Measurements from ENCODE around the gene SLFNL1. TPM values are rescaled to one million over a fixed set of nuclear protein-coding genes. Genes with fewer than 3 reads are reported as not detected.

Gene SLFNL1
- 0.59 and 0.72 TPM in 2 replicates for total RNA-seq

- H3K36me3 ChIP-seq (ENCODE audit: insufficient read depth, low read length): peaks cover 12% of the 10 kb centered on the region
- no peak within 1 kb of the TSS for H2AFZ ChIP-seq (ENCODE audit: low read length)
- no peak for DNase-seq (ENCODE audit: insufficient read length, low spot score, missing footprints)
Measured at GRCh38 chr1:41021526-41022308, at the start of gene SLFNL1. Gene SLFNL1, minus strand, starts transcription at chr1:41021725. Its CDS starts 1,065 bp downstream, at chr1:41020660.

GRCh38 chr1:41056907-41057306 is 35.4 kb upstream of the SLFNL1 start:
- Histone ChIP-seq H3K27me3 (ENCODE audit: insufficient read depth, low read length) (no peaks in the 10 kb centered on the region), H4K20me1 (ENCODE audit: insufficient read depth, low read length) (no peaks in the 10 kb centered on the region), H3K9me3 (ENCODE audit: low read depth, low read length) (no peaks in the 10 kb centered on the region), H3K4me3 (ENCODE audit: insufficient read depth, low read length) (no peak overlapping the region), H3K4me1 (ENCODE audit: insufficient read depth, low read length) (no peaks in the 10 kb centered on the region), H3K27ac (ENCODE audit: low read depth, low read length) (no peak overlapping the region), H3K36me3 (ENCODE audit: insufficient read depth, low read length) (no peaks in the 10 kb centered on the region), H3K79me2 (ENCODE audit: insufficient read depth, low read length) (no peaks in the 10 kb centered on the region), H3K4me2 (ENCODE audit: insufficient read depth, low read length) (no peak overlapping the region), H2AFZ (ENCODE audit: low read length) (no peak overlapping the region)
- no peak for TF ChIP-seq CTCF (IDR thresholded peaks at IDR 0.05; ENCODE audit: extremely low read depth, low read depth, low read length)
- no peak for DNase-seq (ENCODE audit: insufficient read length, low spot score, missing footprints)

More at GRCh38 chr1:41021526-41022308, at the start of gene SLFNL1:
- TF ChIP-seq CTCF (IDR thresholded peaks at IDR 0.05; ENCODE audit: extremely low read depth, low read depth, low read length): no peak
- H3K4me1 ChIP-seq (ENCODE audit: insufficient read depth, low read length): no peaks in the 10 kb centered on the region
- no peaks in the 10 kb centered on the region for H3K79me2 ChIP-seq (ENCODE audit: insufficient read depth, low read length)
- no peak within 1 kb of the TSS for H3K4me3 ChIP-seq (ENCODE audit: insufficient read depth, low read length)
- peaks cover 5% of the 10 kb centered on the region for H4K20me1 ChIP-seq (ENCODE audit: insufficient read depth, low read length)
- no peaks in the 10 kb centered on the region for H3K9me3 ChIP-seq (ENCODE audit: low read depth, low read length)
- H3K4me2 ChIP-seq (ENCODE audit: insufficient read depth, low read length): no peak within 1 kb of the TSS
- H3K27me3 ChIP-seq (ENCODE audit: insufficient read depth, low read length): no peaks in the 10 kb centered on the region
- no peak within 1 kb of the TSS for H3K27ac ChIP-seq (ENCODE audit: low read depth, low read length)

- no peak for TF ChIP-seq CTCF (IDR thresholded peaks at IDR 0.05; ENCODE audit: extremely low read depth, low read depth, low read length)
- no peak for DNase-seq (ENCODE audit: insufficient read length, low spot score, missing footprints)
- peaks cover 4% of the 10 kb centered on the region for H3K4me1 ChIP-seq (ENCODE audit: insufficient read depth, low read length)
- H2AFZ ChIP-seq (ENCODE audit: low read length): no peak overlapping the region
- no peaks in the 10 kb centered on the region for H3K27me3 ChIP-seq (ENCODE audit: insufficient read depth, low read length)
- H3K79me2 ChIP-seq (ENCODE audit: insufficient read depth, low read length): no peaks in the 10 kb centered on the region
- no peaks in the 10 kb centered on the region for H4K20me1 ChIP-seq (ENCODE audit: insufficient read depth, low read length)
- H3K4me2 ChIP-seq (ENCODE audit: insufficient read depth, low read length): no peak overlapping the region
- H3K9me3 ChIP-seq (ENCODE audit: low read depth, low read length): no peaks in the 10 kb centered on the region
- peaks cover 10% of the 10 kb centered on the region for H3K36me3 ChIP-seq (ENCODE audit: insufficient read depth, low read length)
- no peak overlapping the region for H3K4me3 ChIP-seq (ENCODE audit: insufficient read depth, low read length)
- peak overlapping the region; percentile 36 for H3K27ac ChIP-seq (ENCODE audit: low read depth, low read length)
Measured at GRCh38 chr1:41053316-41053715, 31.8 kb upstream of the SLFNL1 start.

GRCh38 chr1:41051022-41051421 is 29.5 kb upstream of the SLFNL1 start:
- peaks cover 19% of the 10 kb centered on the region for H3K36me3 ChIP-seq (ENCODE audit: insufficient read depth, low read length)
- H3K4me1 ChIP-seq (ENCODE audit: insufficient read depth, low read length): peaks cover 6% of the 10 kb centered on the region
- TF ChIP-seq CTCF (IDR thresholded peaks at IDR 0.05; ENCODE audit: extremely low read depth, low read depth, low read length): no peak
- no peak overlapping the region for H2AFZ ChIP-seq (ENCODE audit: low read length)
- no peak overlapping the region for H3K4me3 ChIP-seq (ENCODE audit: insufficient read depth, low read length)
- no peaks in the 10 kb centered on the region for H3K9me3 ChIP-seq (ENCODE audit: low read depth, low read length)
- no peak for DNase-seq (ENCODE audit: insufficient read length, low spot score, missing footprints)
- no peaks in the 10 kb centered on the region for H3K79me2 ChIP-seq (ENCODE audit: insufficient read depth, low read length)
- no peak overlapping the region for H3K4me2 ChIP-seq (ENCODE audit: insufficient read depth, low read length)
- H4K20me1 ChIP-seq (ENCODE audit: insufficient read depth, low read length): no peaks in the 10 kb centered on the region
- H3K27me3 ChIP-seq (ENCODE audit: insufficient read depth, low read length): no peaks in the 10 kb centered on the region
- H3K27ac ChIP-seq (ENCODE audit: low read depth, low read length): no peak overlapping the region
